Psoas muscle (tissue), 8 donors: ENCODE results near the gene AUTS2. TPM values are rescaled to one million over a fixed set of nuclear protein-coding genes. Genes with fewer than 3 reads are reported as not detected.

ENCODE experiments used
- ATAC-seq, 4 donors: fragments of 200-7000 bp; cut with Tn5 transposase; one replicate each; pipeline ENCODE4 v1.9.1; 2020; ENCODE audit warnings: moderate library complexity in 3 of 4, mild to moderate bottlenecking in 2 of 4
- DNase-seq, 2 donors: peaks; one replicate each; pipeline ENCODE4 v3.0.0-alpha.2; 2020
- H3K27ac ChIP-seq: fragments of 200-600 bp; one replicate; pipeline ENCODE4 v1.8.0; 2022
- H3K27me3 ChIP-seq, 3 donors: fragments of 200-600 bp in 1 of 3; one replicate each; pipeline versions ENCODE4 v1.6.1 to v1.8.0; 2013 to 2022; ENCODE audit warnings: low read length in 2 of 3, mild to moderate bottlenecking in 2 of 3, moderate library complexity in 1 of 3; ENCODE audit not compliant: insufficient read depth in 3 of 3
- H3K36me3 ChIP-seq, 2 donors: fragments of 200-600 bp in 1 of 2; one replicate each; pipeline versions ENCODE4 v1.6.1 to v1.8.0; 2013 to 2022; ENCODE audit warnings: low read depth in 1 of 2, mild to moderate bottlenecking in 1 of 2, moderate library complexity in 1 of 2; ENCODE audit not compliant: insufficient read depth in 1 of 2
- H3K4me1 ChIP-seq: fragments of 200-600 bp; one replicate; pipeline ENCODE4 v1.8.0; 2022
- H3K4me3 ChIP-seq: fragments of 200-600 bp; one replicate; pipeline ENCODE4 v1.8.0; 2022; ENCODE audit warnings: mild to moderate bottlenecking
- H3K9me3 ChIP-seq: fragments of 200-600 bp; one replicate; pipeline ENCODE4 v1.8.0; 2022
- CTCF ChIP-seq: fragments of 200-600 bp; IDR thresholded peaks from one replicate; pipeline ENCODE4 v1.8.0; 2022; ENCODE audit warnings: antibody characterized with exemption
- WGBS, 3 donors: extraction: QIAGEN DNeasy Blood & Tissue Kit; methylation state at CpG; one replicate each; pipeline versions ENCODE4 v1.1.6 to v1.1.7; 2013; 5-methylcytosine and 5-hydroxymethylcytosine counted together
- intact Hi-C, 2 donors: fragments of 100-400 bp; cut with DNase I; formaldehyde crosslinking; loops; one replicate each; pipeline versions ENCODE4 v1.11.0 to v1.14.2; 2022
- polyA plus RNA-seq, 3 donors: library from polyadenylated mRNA; stranded (reverse); fragments of 200-250 nt; gene quantifications; one replicate each; pipeline ENCODE4 v1.2.3, GENCODE V29; 2013
- total RNA-seq, 4 donors: library from RNA; stranded (reverse); fragmentation: NEBNext Ultra II Directional in 2 of 4; extraction: Animal tissue kit (Norgen Biotek cat#: 25700) in 2 of 4; gene quantifications; one replicate each; pipeline versions ENCODE4 v1.2.1 to v1.2.4, GENCODE V29; 2021 to 2023
- donor health status: healthy with polysubstance abuse.
- donor health status: DM: no; HTN: no; CAD: no; lungs with moderate emphysema.
- donor health status: Bipolar disorder and iron deficiency.
- donor health status: healthy.
- donor health status: DM: yes; HTN: yes; CAD: no.
- donor health status: DM: no; HTN: no; CAD: no.
- donor health status: DM: no; HTN: no; CAD: no.
- donor health status: DM: yes; HTN: yes; CAD: no.

The AUTS2 gene
- total and polyA plus RNA-seq, 7 donors: 5.0 to 33.5 (median 14.3) TPM

GRCh38 chr7:70338015-70338414 lies 739.7 kb downstream of the AUTS2 start:
- Histone ChIP-seq H3K36me3 (no peaks in the 10 kb centered on the region), H3K9me3 (no peaks in the 10 kb centered on the region), H3K4me1 (no peaks in the 10 kb centered on the region), H3K27ac (no peak overlapping the region), H3K4me3 (no peak overlapping the region), H3K27me3 (no peaks in the 10 kb centered on the region)
- TF ChIP-seq CTCF: no peak
- ATAC-seq (no peak), DNase-seq (no peak)
- WGBS, 3 donors: 88 to 94% (median 93%) methylated on average over 1 of the region's 1 CpG
- intact Hi-C loops: no loop called here

GRCh38 chr7:70340236-70340635 lies 742.0 kb downstream of the AUTS2 start:
- no peak for TF ChIP-seq CTCF
- Histone ChIP-seq H3K9me3 (no peaks in the 10 kb centered on the region), H3K4me3 (no peak overlapping the region), H3K27me3 (no peaks in the 10 kb centered on the region), H3K4me1 (no peaks in the 10 kb centered on the region), H3K27ac (no peak overlapping the region), H3K36me3 (no peaks in the 10 kb centered on the region)
- no peak for ATAC-seq
- no peak for DNase-seq
- intact Hi-C loops: no loop called here
- 90 to 94% (median 92%) methylated on average over 3 of the region's 3 CpGs for WGBS, 3 donors

GRCh38 chr7:70341446-70341845 lies 743.2 kb downstream of the AUTS2 start:
- Histone ChIP-seq H3K4me1 (no peaks in the 10 kb centered on the region), H3K27me3 (no peaks in the 10 kb centered on the region), H3K36me3 (no peaks in the 10 kb centered on the region), H3K4me3 (no peak overlapping the region), H3K27ac (no peak overlapping the region), H3K9me3 (no peaks in the 10 kb centered on the region)
- WGBS, 3 donors: 97 to 99% (median 98%) methylated on average over 2 of the region's 2 CpGs
- no peak for DNase-seq
- ATAC-seq: no peak
- intact Hi-C loops: no loop called here
- TF ChIP-seq CTCF: no peak

GRCh38 chr7:70343519-70343918 lies 745.2 kb downstream of the AUTS2 start:
- intact Hi-C loops: no loop called here
- no peak for TF ChIP-seq CTCF
- Histone ChIP-seq H3K36me3 (no peaks in the 10 kb centered on the region), H3K4me1 (no peaks in the 10 kb centered on the region), H3K9me3 (no peaks in the 10 kb centered on the region), H3K27me3 (no peaks in the 10 kb centered on the region), H3K4me3 (no peak overlapping the region), H3K27ac (no peak overlapping the region)
- 62 to 71% (median 65%) methylated on average over 2 of the region's 2 CpGs for WGBS, 3 donors
- DNase-seq (no peak), ATAC-seq (no peak)

- Histone ChIP-seq H3K27me3 (no peaks in the 10 kb centered on the region), H3K36me3 (no peaks in the 10 kb centered on the region), H3K27ac (no peak overlapping the region), H3K4me1 (no peaks in the 10 kb centered on the region), H3K4me3 (no peak overlapping the region), H3K9me3 (no peaks in the 10 kb centered on the region)
- ATAC-seq (no peak), DNase-seq (no peak)
- 70 to 85% (median 76%) methylated on average over 2 of the region's 2 CpGs for WGBS, 3 donors
- intact Hi-C loops: no loop called here
- no peak for TF ChIP-seq CTCF
Measured at GRCh38 chr7:70344726-70345125, 746.5 kb downstream of the AUTS2 start.
